HUES6 (cell line): ENCODE results near the gene TTBK1.

Experiments
- H3K27ac ChIP-seq: 2 replicates; pipeline ENCODE4 v1.7.0; 2013; ENCODE audit warnings: low read depth, mild to moderate bottlenecking, low read length, inconsistent platforms
- H3K27me3 ChIP-seq: 2 replicates; pipeline ENCODE4 v1.6.1; 2013; ENCODE audit warnings: low read length; ENCODE audit not compliant: control insufficient read depth, insufficient read depth
- H3K36me3 ChIP-seq: 2 replicates; pipeline ENCODE4 v1.6.1; 2013; ENCODE audit warnings: low read length; ENCODE audit not compliant: control insufficient read depth, insufficient read depth
- H3K4me1 ChIP-seq: 2 replicates; pipeline ENCODE4 v1.6.1; 2013; ENCODE audit warnings: low read length; ENCODE audit not compliant: control insufficient read depth, insufficient read depth
- H3K4me3 ChIP-seq: 2 replicates; pipeline ENCODE4 v1.5.1; 2013; ENCODE audit warnings: low read depth, low read length
- H3K9ac ChIP-seq: one replicate; pipeline ENCODE4 v1.6.1; 2013; ENCODE audit warnings: mild to moderate bottlenecking, low read length
- H3K9me3 ChIP-seq: 2 replicates; pipeline ENCODE4 v1.6.1; 2013; ENCODE audit warnings: low read depth, low read length; ENCODE audit not compliant: control insufficient read depth, insufficient read depth

The TTBK1 gene

DNA sequence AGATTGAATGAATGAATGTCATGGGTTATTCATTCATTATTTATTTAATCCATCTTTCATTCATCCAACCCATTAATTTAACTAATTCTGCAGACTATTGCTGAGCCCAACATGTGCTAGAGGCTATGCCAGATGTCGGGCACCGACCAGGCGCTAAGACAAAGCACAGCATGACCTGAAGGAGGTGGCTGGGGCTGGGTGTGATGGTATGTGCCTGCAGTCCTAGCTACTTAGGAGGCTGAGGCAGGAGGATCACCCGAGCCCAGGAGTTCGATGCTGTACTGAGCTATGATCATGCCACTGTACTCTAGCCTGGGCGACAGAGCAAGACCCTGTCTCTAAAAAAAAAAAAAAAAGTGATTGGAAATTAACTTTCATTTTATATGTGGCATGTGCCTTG lies 49.1 kb downstream of the TTBK1 start:
- Histone ChIP-seq H3K27me3 (0 out of 2 replicates have a peak, but pooled peaks cover 4% of the 10 kb centered on the region), H3K9ac (no peak overlapping the region), H3K4me3 (no peak overlapping the region), H3K4me1 (peaks cover 10% of the 10 kb centered on the region; the same call in 1 of the 2 replicates), H3K27ac (no peak overlapping the region), H3K36me3 (no peaks in the 10 kb centered on the region), H3K9me3 (no peaks in the 10 kb centered on the region)

GRCh38 chr6:43292763-43293318 lies 49.6 kb downstream of the TTBK1 start:
- no peaks in the 10 kb centered on the region for H3K36me3 ChIP-seq
- no peak overlapping the region for H3K4me3 ChIP-seq
- no peak overlapping the region for H3K9ac ChIP-seq
- 0 out of 2 replicates have a peak, but pooled peaks cover 4% of the 10 kb centered on the region for H3K27me3 ChIP-seq
- H3K4me1 ChIP-seq, result peaks cover 10% of the 10 kb centered on the region; the same call in 1 of the 2 replicates
- H3K27ac ChIP-seq, result no peak overlapping the region
- no peaks in the 10 kb centered on the region for H3K9me3 ChIP-seq

DNA sequence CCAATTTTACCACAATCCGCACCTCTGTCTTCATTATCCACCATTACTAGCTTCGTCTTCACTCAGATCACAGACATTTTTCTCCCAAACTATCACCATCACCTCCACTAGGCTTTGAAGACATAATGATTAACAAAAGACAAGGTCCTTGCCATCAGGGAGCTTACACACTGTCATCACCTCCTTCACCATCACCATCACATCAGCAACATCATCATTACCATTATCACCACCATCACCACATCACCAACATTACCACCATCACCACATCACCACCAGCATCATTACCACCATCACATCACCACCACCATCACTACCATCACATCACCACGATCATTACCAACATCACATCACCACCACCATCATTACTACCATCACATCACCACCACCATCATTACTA lies 50.4 kb downstream of the TTBK1 start:
- Histone ChIP-seq H3K36me3 (no peaks in the 10 kb centered on the region), H3K4me1 (0 out of 2 replicates have a peak, but pooled peaks cover 8% of the 10 kb centered on the region), H3K9ac (no peak overlapping the region), H3K9me3 (no peaks in the 10 kb centered on the region), H3K4me3 (no peak overlapping the region), H3K27ac (no peak overlapping the region), H3K27me3 (0 out of 2 replicates have a peak, but pooled peaks cover 4% of the 10 kb centered on the region)

GRCh38 chr6:43294536-43294935 lies 51.3 kb downstream of the TTBK1 start:
- H3K9ac ChIP-seq, result no peak overlapping the region
- 0 out of 2 replicates have a peak, but pooled peaks cover 4% of the 10 kb centered on the region for H3K27me3 ChIP-seq
- H3K9me3 ChIP-seq, result no peaks in the 10 kb centered on the region
- no peak overlapping the region for H3K27ac ChIP-seq
- H3K4me3 ChIP-seq, result no peak overlapping the region
- 0 out of 2 replicates have a peak, but pooled peaks cover 8% of the 10 kb centered on the region for H3K4me1 ChIP-seq
- no peaks in the 10 kb centered on the region for H3K36me3 ChIP-seq

DNA sequence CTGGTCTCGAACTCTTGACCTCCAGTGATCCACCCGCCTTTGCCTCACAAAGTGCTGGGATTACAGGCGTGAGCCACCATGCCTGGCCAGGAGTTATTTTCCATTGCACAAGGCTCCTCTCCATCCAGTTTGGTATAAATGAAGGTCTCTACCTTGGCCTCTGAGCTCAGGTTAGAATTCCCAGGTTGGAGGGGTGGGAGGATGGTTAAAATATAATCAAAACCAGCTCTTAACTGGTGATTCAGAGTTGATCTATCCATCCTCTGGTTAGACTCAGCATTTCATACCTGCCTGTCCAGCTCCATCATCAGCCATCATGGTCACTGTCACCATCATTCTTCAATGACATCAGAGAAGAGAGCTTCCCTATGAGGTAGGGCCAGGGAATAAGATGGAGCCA lies 52.2 kb downstream of the TTBK1 start:
- no peaks in the 10 kb centered on the region for H3K9me3 ChIP-seq
- no peak overlapping the region for H3K4me3 ChIP-seq
- no peaks in the 10 kb centered on the region for H3K36me3 ChIP-seq
- H3K27ac ChIP-seq, result no peak overlapping the region
- 0 out of 2 replicates have a peak, but pooled peaks cover 8% of the 10 kb centered on the region for H3K4me1 ChIP-seq
- 0 out of 2 replicates have a peak, but pooled peaks cover 4% of the 10 kb centered on the region for H3K27me3 ChIP-seq
- H3K9ac ChIP-seq, result no peak overlapping the region

GRCh38 chr6:43296780-43297497 lies 53.7 kb downstream of the TTBK1 start:
- H3K4me1 ChIP-seq, result 0 out of 2 replicates have a peak, but pooled peaks cover 8% of the 10 kb centered on the region
- 0 out of 2 replicates have a peak, but pooled peaks cover 4% of the 10 kb centered on the region for H3K27me3 ChIP-seq
- H3K9me3 ChIP-seq, result no peaks in the 10 kb centered on the region

DNA sequence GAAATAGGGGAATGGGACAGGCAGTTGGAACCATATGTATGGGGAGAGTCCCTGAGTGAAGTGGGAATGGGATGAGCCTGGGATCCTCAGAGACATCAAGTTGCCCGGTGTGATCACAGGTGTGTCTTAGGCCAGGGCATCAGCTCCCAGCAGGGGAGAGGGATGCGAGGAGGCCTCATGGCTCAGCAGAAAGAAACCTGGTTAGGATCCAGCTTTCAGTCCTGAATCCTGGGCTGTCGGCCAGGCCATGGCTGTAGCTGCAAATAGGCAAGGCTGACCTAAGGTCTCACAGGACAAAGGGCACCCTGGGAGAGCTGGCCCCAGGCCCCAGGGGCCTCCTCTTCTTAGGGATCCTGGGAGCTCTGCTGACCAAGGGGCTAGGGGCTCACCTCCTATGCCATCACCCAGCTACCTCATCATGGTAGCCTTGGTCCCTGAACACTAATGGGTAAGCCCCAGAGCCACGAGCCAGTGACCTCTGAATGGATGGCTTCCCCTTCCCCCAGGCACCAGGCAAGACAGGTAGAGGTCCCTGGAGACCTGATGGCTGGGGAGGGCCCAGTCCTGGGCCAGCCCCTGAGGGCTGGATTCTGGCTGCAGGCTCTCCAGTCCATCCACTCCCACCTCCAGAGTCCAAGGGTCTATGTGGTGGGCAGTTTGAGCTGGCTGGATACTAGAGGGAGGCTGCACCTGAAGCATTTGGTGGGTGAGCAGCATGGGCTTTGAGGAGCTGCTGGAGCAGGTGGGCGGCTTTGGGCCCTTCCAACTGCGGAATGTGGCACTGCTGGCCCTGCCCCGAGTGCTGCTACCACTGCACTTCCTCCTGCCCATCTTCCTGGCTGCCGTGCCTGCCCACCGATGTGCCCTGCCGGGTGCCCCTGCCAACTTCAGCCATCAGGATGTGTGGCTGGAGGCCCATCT lies 54.6 kb downstream of the TTBK1 start, which contains the start of gene SLC22A7:
SLC22A7 (plus strand) TSS at position 617 of the 921 bp plus-strand sequence; CDS start at position 716, 99 bp downstream.
- H3K27ac ChIP-seq, result no peak within 1 kb of the TSS
- no peaks in the 10 kb centered on the region for H3K9me3 ChIP-seq
- H3K9ac ChIP-seq, result no peak within 1 kb of the TSS
- no peaks in the 10 kb centered on the region for H3K36me3 ChIP-seq
- no peak within 1 kb of the TSS for H3K4me3 ChIP-seq
- 0 out of 2 replicates have a peak, but pooled peaks cover 8% of the 10 kb centered on the region for H3K4me1 ChIP-seq
- 0 out of 2 replicates have a peak, but pooled peaks cover 4% of the 10 kb centered on the region for H3K27me3 ChIP-seq

More at GRCh38 chr6:43296780-43297497, 53.7 kb downstream of the TTBK1 start:
- Histone ChIP-seq H3K36me3 (no peaks in the 10 kb centered on the region), H3K9ac (no peak overlapping the region), H3K4me3 (no peak overlapping the region), H3K27ac (no peak overlapping the region)

- H3K27me3 ChIP-seq, result 0 out of 2 replicates have a peak, but pooled peaks cover 4% of the 10 kb centered on the region
Measured at GRCh38 chr6:43298565-43299337, 55.5 kb downstream of the TTBK1 start.

GRCh38 chr6:43299338-43300293 lies 56.3 kb downstream of the TTBK1 start:
- Histone ChIP-seq H3K27me3 (0 out of 2 replicates have a peak, but pooled peaks cover 4% of the 10 kb centered on the region), H3K4me1 (0 out of 2 replicates have a peak, but pooled peaks cover 8% of the 10 kb centered on the region), H3K9me3 (no peaks in the 10 kb centered on the region), H3K36me3 (no peaks in the 10 kb centered on the region), H3K27ac (no peak overlapping the region), H3K4me3 (no peak overlapping the region), H3K9ac (no peak overlapping the region)

More at GRCh38 chr6:43298565-43299337, 55.5 kb downstream of the TTBK1 start:
- no peak overlapping the region for H3K4me3 ChIP-seq
- no peak overlapping the region for H3K9ac ChIP-seq
- no peaks in the 10 kb centered on the region for H3K9me3 ChIP-seq
- H3K27ac ChIP-seq, result no peak overlapping the region
- H3K4me1 ChIP-seq, result 0 out of 2 replicates have a peak, but pooled peaks cover 8% of the 10 kb centered on the region
- H3K36me3 ChIP-seq, result no peaks in the 10 kb centered on the region
